ENCODE data around the gene CYB5R4. TPM values are rescaled to one million over a fixed set of nuclear protein-coding genes. Genes with fewer than 3 reads are reported as not detected.

Gene CYB5R4
- total and polyA plus RNA-seq, 2 donors (not counting 1 experiment from before 2014, with no cell fraction given), result 11.8 to 39.6 TPM

GRCh38 chr6:83878902-83879644 is 19.6 kb downstream of the CYB5R4 start:
- POLR2A ChIA-PET, result no interaction called here

DNA sequence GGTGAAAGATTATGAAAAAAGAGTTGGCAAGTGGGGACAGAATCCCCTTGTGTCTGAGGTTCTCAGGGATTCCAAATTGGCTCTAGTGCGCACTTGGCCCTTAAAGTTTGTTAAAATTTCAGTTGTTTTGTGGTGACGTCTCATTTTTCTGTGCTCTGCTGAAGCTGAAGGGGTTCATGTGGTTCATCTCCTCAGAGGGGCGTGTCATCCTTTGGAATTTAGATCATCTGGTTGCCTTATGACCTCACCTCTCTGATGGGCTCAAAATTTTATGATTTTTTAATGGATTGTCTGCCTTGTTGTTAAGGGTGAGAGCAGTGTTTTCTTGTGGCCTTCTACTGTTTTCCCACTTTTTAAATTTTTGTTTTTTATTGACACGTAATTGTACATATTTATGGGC is 20.3 kb downstream of the CYB5R4 start:
- H4K20me1 ChIP-seq (ENCODE audit: control insufficient read depth, insufficient read depth, low read length, poor library complexity, severe bottlenecking), result peaks cover 66% of the 10 kb centered on the region
- no peak for TF ChIP-seq EZH2 (IDR thresholded peaks at IDR 0.05; ENCODE audit: borderline replicate concordance, insufficient read depth, low read depth, low read length, poor library complexity, severe bottlenecking)
- TF ChIP-seq, protein P1, sequence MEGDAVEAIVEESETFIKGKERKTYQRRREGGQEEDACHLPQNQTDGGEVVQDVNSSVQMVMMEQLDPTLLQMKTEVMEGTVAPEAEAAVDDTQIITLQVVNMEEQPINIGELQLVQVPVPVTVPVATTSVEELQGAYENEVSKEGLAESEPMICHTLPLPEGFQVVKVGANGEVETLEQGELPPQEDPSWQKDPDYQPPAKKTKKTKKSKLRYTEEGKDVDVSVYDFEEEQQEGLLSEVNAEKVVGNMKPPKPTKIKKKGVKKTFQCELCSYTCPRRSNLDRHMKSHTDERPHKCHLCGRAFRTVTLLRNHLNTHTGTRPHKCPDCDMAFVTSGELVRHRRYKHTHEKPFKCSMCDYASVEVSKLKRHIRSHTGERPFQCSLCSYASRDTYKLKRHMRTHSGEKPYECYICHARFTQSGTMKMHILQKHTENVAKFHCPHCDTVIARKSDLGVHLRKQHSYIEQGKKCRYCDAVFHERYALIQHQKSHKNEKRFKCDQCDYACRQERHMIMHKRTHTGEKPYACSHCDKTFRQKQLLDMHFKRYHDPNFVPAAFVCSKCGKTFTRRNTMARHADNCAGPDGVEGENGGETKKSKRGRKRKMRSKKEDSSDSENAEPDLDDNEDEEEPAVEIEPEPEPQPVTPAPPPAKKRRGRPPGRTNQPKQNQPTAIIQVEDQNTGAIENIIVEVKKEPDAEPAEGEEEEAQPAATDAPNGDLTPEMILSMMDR (IDR thresholded peaks at IDR 0.05), result no peak
- H2AFZ ChIP-seq (ENCODE audit: insufficient read depth, low read depth, low read length, poor library complexity, severe bottlenecking), result no peak overlapping the region
- Mint-ChIP-seq H3K27me3 (no peaks in the 10 kb centered on the region), H3K4me1 (peaks cover 47% of the 10 kb centered on the region), H3K27ac (no peak overlapping the region), H3K4me3 (no peak overlapping the region), H3K9me3 (ENCODE audit: insufficient read depth) (no peaks in the 10 kb centered on the region)
- H3K4me3 ChIP-seq (ENCODE audit: control extremely low read depth in 1 of 5, extremely low read depth in 1 of 5, insufficient read depth in 1 of 5, low read depth in 2 of 5, low read length in 4 of 5), result no peak overlapping the region
- no peak overlapping the region for H3K27ac ChIP-seq (ENCODE audit: low read length in 2 of 2)
- DNase-seq (no peak), ATAC-seq (ENCODE audit: low read depth) (no peak)
- H3K9ac ChIP-seq (ENCODE audit: low read length), result no peak overlapping the region
- CTCF ChIA-PET, result interaction anchor here (1.1 kb wide), 1 partner anchor 341 kb away, joined by 5 read pairs; no protein-coding TSS in a partner anchor
- POLR2A ChIA-PET, result no interaction called here
- no peaks in the 10 kb centered on the region for H3K4me1 ChIP-seq (ENCODE audit: control insufficient read depth in 2 of 2, insufficient read depth in 2 of 2, low read length in 2 of 2)
- H3K79me2 ChIP-seq (ENCODE audit: control insufficient read depth, insufficient read depth, low read length), result peaks cover 73% of the 10 kb centered on the region
- H3K36me3 ChIP-seq (replicated peaks in 1 of 2; ENCODE audit: control extremely low read depth in 1 of 2, control insufficient read depth in 1 of 2, extremely low read depth in 1 of 2, insufficient read depth in 2 of 2, low read length in 1 of 2), result no peaks in the 10 kb centered on the region
- H3K27me3 ChIP-seq (replicated peaks in 1 of 4; ENCODE audit: control extremely low read depth in 1 of 4, control insufficient read depth in 3 of 4, insufficient read depth in 4 of 4, low read length in 3 of 4), result no peaks in the 10 kb centered on the region
- H3K9me3 ChIP-seq (ENCODE audit: control extremely low read depth in 1 of 3, control insufficient read depth in 2 of 3, insufficient read depth in 1 of 3, low read length in 2 of 3), result no peaks in the 10 kb centered on the region
- intact Hi-C loops (cut with micrococcal nuclease), result loop anchor here (10.0 kb wide), 1 partner anchor 175 kb away; no protein-coding TSS in a partner anchor
- H3K4me2 ChIP-seq (replicated peaks; ENCODE audit: low read depth, low read length, poor library complexity, severe bottlenecking), result no peak overlapping the region
- 100% methylated on average over 1 of the region's 4 CpGs for WGBS (ENCODE audit: insufficient coverage)

More at GRCh38 chr6:83878902-83879644, 19.6 kb downstream of the CYB5R4 start:
- H3K27ac Mint-ChIP-seq, result no peak overlapping the region
- peaks cover 0 to 3% (median 0%) of the 10 kb centered on the region in 3 donors for H3K9me3 ChIP-seq (ENCODE audit: control extremely low read depth in 1 of 3, control insufficient read depth in 2 of 3, insufficient read depth in 1 of 3, low read length in 2 of 3)
- TF ChIP-seq EZH2 (IDR thresholded peaks at IDR 0.05; ENCODE audit: borderline replicate concordance, insufficient read depth, low read depth, low read length, poor library complexity, severe bottlenecking), result no peak
- TF ChIP-seq, protein P1 (IDR thresholded peaks at IDR 0.05), result no peak
- peak overlapping the region in 1 of 2 donors; percentile 11 for H3K27ac ChIP-seq (ENCODE audit: low read length in 2 of 2)
- DNase-seq (no peak), ATAC-seq (ENCODE audit: low read depth) (no peak)
- H3K27me3 Mint-ChIP-seq, result no peaks in the 10 kb centered on the region
- peaks cover 44% of the 10 kb centered on the region for H3K4me1 Mint-ChIP-seq
- intact Hi-C loops (cut with micrococcal nuclease), result no loop called here
- H3K4me2 ChIP-seq (replicated peaks; ENCODE audit: low read depth, low read length, poor library complexity, severe bottlenecking), result no peak overlapping the region
- no peak overlapping the region for H3K4me3 Mint-ChIP-seq
- H4K20me1 ChIP-seq (ENCODE audit: control insufficient read depth, insufficient read depth, low read length, poor library complexity, severe bottlenecking), result peaks cover 73% of the 10 kb centered on the region
- no peak overlapping the region for H3K4me3 ChIP-seq (ENCODE audit: control extremely low read depth in 1 of 5, extremely low read depth in 1 of 5, insufficient read depth in 1 of 5, low read depth in 2 of 5, low read length in 4 of 5)
- WGBS (ENCODE audit: insufficient coverage), result 100% methylated on average over 1 of the region's 4 CpGs
- CTCF ChIA-PET, result interaction anchor here (0.6 to 1.1 kb wide), 2 partner anchors 333 to 342 kb away, joined by 3 to 5 read pairs; no protein-coding TSS in a partner anchor
- peaks cover 78% of the 10 kb centered on the region for H3K79me2 ChIP-seq (ENCODE audit: control insufficient read depth, insufficient read depth, low read length)
- no peak overlapping the region for H2AFZ ChIP-seq (ENCODE audit: insufficient read depth, low read depth, low read length, poor library complexity, severe bottlenecking)
- H3K9me3 Mint-ChIP-seq (ENCODE audit: insufficient read depth), result no peaks in the 10 kb centered on the region
- H3K9ac ChIP-seq (ENCODE audit: low read length), result no peak overlapping the region
- H3K36me3 ChIP-seq (replicated peaks in 1 of 2; ENCODE audit: control extremely low read depth in 1 of 2, control insufficient read depth in 1 of 2, extremely low read depth in 1 of 2, insufficient read depth in 2 of 2, low read length in 1 of 2), result no peaks in the 10 kb centered on the region
- no peaks in the 10 kb centered on the region for H3K4me1 ChIP-seq (ENCODE audit: control insufficient read depth in 2 of 2, insufficient read depth in 2 of 2, low read length in 2 of 2)
- H3K27me3 ChIP-seq (replicated peaks in 1 of 4; ENCODE audit: control extremely low read depth in 1 of 4, control insufficient read depth in 3 of 4, insufficient read depth in 4 of 4, low read length in 3 of 4), result no peaks in the 10 kb centered on the region
